Measurements from ENCODE around the gene C2orf78. TPM values are rescaled to one million over a fixed set of nuclear protein-coding genes. Genes with fewer than 3 reads are reported as not detected.

C2orf78 gene
- total RNA-seq, 2 experiments from 2014 or later, result not detected

DNA sequence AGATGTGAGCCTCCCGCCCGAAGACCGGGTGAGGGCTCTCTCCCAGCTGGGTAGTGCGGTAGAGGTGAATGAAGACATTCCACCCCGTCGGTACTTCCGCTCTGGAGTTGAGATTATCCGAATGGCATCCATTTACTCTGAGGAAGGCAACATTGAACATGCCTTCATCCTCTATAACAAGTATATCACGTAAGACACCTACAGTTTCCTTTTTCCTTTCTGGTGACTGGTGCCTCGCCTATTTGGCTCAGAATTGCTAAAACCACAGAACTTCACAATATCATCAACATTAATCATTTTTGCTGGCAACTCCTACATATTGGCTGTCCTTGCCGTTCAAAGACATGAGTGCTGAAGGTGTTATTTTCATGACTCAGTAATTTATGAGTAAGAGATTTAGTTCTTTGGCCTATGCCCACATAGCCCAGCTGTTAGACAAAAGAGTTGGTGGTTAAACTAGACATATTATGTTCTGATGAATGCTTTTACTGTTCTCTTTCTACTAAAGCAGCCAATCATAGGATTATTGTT lies 47.0 kb downstream of the C2orf78 start:
- POLR2A ChIA-PET, result no interaction called here
- Mint-ChIP-seq H3K36me3 (peaks cover 36% of the 10 kb centered on the region), H3K4me1 (peaks cover 41% of the 10 kb centered on the region), H3K4me3 (peak overlapping the region; percentile 98), H3K27me3 (peaks cover 2% of the 10 kb centered on the region), H3K9me3 (peaks cover 3% of the 10 kb centered on the region), H3K27ac (peak overlapping the region; percentile 98)
- DNase-seq (no peak), ATAC-seq (ENCODE audit: low read depth) (no peak)

DNA sequence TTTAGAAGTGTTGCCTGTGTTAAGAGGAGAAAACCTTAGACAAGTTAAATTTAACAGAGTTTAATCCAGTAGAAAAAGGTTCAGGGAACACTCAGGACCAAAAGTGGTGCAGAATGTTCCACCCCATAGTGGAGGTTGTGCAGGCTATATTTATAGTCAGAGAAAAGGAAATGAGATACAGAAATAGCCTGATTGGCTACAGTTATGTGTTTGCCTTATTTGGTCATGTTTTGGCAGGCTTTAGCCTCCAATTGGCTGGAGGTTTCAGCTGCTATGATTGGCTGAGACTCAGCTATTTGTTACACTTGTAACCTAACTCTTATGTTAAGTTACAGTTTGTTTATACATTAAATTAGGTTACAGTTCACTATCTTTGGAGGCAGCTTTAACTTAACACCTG lies 48.9 kb downstream of the C2orf78 start:
- H3K4me3 Mint-ChIP-seq, result no peak overlapping the region
- POLR2A ChIA-PET, result interaction anchor here (0.5 to 0.7 kb wide), 2 partner anchors 28 to 96 kb away, joined by 3 to 4 read pairs; partner anchors contain the start of gene TPRKB
- H3K36me3 Mint-ChIP-seq, result peaks cover 36% of the 10 kb centered on the region
- DNase-seq (no peak), ATAC-seq (ENCODE audit: low read depth) (no peak)
- peaks cover 38% of the 10 kb centered on the region for H3K4me1 Mint-ChIP-seq
- H3K9me3 Mint-ChIP-seq, result peaks cover 3% of the 10 kb centered on the region
- no peaks in the 10 kb centered on the region for H3K27me3 Mint-ChIP-seq
- H3K27ac Mint-ChIP-seq, result no peak overlapping the region

DNA sequence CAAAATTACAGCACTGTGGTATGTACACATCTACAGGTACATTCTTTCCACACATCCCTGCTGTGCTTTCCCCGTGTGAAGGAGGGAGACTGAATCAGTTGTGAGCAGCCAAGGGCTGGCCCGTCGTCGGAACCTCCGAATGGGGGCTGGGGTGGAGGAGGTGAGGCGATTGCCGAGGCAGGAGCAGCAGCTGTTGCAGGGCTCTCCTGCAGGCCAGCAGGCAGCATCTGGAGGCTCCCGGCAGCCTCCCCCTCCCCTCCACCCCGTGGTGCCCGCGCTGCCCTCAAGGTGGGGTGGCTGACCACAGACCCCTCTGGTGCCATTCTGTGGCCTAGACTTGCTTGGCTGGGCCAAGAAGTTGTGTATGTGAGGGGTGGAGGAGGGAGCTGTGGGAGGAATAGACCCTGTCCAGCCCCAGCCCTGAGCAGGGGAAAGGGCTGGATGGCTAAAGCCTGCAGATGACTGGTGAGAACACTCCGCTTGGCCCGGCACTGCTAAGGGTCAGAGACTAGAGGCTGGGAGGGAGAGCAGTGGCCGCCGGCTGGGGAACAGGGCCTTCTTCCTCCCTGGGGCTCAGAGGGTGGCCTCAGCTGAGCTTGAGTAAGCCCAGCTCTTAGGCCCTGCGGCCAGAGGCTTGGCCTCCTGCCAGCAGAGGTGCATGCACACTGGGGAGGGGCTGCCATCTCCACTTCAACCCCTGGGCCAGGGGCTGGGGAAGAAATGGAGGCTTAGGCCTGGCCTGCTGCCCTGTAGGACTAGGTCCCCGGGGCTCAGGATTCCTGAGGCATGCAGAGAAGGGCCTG lies 52.4 kb downstream of the C2orf78 start:
- POLR2A ChIA-PET, result no interaction called here
- no peaks in the 10 kb centered on the region for H3K27me3 Mint-ChIP-seq
- peaks cover 29% of the 10 kb centered on the region for H3K36me3 Mint-ChIP-seq
- ATAC-seq (ENCODE audit: low read depth), result no peak
- no peak overlapping the region for H3K27ac Mint-ChIP-seq
- no peak overlapping the region for H3K4me3 Mint-ChIP-seq
- peaks cover 18% of the 10 kb centered on the region for H3K4me1 Mint-ChIP-seq
- H3K9me3 Mint-ChIP-seq, result peaks cover 3% of the 10 kb centered on the region
- DNase-seq, result no peak

- no peak overlapping the region for H3K27ac Mint-ChIP-seq
- POLR2A ChIA-PET, result no interaction called here
Observed at GRCh38 chr2:73837847-73838585, 54.0 kb downstream of the C2orf78 start.

GRCh38 chr2:73838889-73839534 lies 55.0 kb downstream of the C2orf78 start:
- ATAC-seq (ENCODE audit: low read depth), result no peak
- DNase-seq, result no peak
- POLR2A ChIA-PET, result no interaction called here
- H3K27me3 Mint-ChIP-seq, result no peaks in the 10 kb centered on the region
- H3K9me3 Mint-ChIP-seq, result no peaks in the 10 kb centered on the region
- H3K27ac Mint-ChIP-seq, result no peak overlapping the region
- H3K36me3 Mint-ChIP-seq, result peaks cover 11% of the 10 kb centered on the region
- H3K4me1 Mint-ChIP-seq, result peaks cover 11% of the 10 kb centered on the region
- no peak overlapping the region for H3K4me3 Mint-ChIP-seq

More at GRCh38 chr2:73837847-73838585, 54.0 kb downstream of the C2orf78 start:
- no peak for DNase-seq
- Mint-ChIP-seq H3K4me3 (no peak overlapping the region), H3K27me3 (no peaks in the 10 kb centered on the region), H3K36me3 (peaks cover 16% of the 10 kb centered on the region), H3K4me1 (peaks cover 10% of the 10 kb centered on the region), H3K9me3 (no peaks in the 10 kb centered on the region)
- ATAC-seq (ENCODE audit: low read depth), result no peak

- Mint-ChIP-seq H3K9me3 (no peaks in the 10 kb centered on the region), H3K4me3 (no peak overlapping the region), H3K4me1 (peaks cover 14% of the 10 kb centered on the region), H3K27ac (no peak overlapping the region), H3K27me3 (no peaks in the 10 kb centered on the region), H3K36me3 (peaks cover 13% of the 10 kb centered on the region)
- POLR2A ChIA-PET, result no interaction called here
- ATAC-seq (ENCODE audit: low read depth) (no peak), DNase-seq (no peak)
Observed at GRCh38 chr2:73839653-73840411, 55.8 kb downstream of the C2orf78 start.

DNA sequence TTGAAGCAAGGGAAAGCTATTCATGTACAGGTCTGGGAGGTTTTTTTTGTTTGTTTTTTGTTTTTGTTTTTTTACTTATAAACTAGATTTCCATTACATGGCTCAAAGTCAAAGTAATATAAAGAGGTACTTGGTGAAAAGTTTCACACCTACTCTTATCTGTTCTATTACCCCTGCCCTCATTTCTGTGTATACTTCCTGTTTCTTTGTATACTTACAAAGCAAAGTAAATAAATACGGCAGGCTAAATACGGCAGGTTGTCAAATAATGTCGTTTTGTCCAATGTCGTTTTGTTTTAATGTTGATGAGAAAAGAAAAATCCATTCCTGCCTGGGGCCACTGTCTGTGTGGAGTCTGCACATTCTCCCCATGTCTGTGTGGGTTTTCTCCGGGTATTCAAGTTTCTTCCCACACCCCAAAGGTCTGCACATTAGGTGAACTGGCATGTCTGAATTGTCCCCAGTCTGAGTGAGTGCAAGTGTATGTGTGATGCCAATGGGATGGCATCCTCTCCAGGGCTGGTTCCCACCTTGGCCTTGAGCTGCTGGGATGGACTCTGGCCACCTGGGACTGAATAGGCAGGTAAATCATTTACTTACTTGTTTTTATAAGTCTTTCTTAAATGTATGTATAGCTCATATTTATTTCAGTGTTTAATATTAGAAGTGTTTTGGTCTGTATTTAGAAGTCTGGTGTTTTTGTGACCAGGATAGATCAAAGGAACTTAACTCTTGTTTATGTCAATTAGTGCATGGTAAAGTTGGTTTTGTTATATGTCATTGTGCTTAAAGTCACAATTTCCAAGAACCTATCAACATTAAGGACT lies 58.1 kb downstream of the C2orf78 start:
- no peaks in the 10 kb centered on the region for H3K27me3 Mint-ChIP-seq
- H3K4me1 Mint-ChIP-seq, result peaks cover 11% of the 10 kb centered on the region
- ATAC-seq (ENCODE audit: low read depth) (no peak), DNase-seq (no peak)
- H3K4me3 Mint-ChIP-seq, result no peak overlapping the region
- no peaks in the 10 kb centered on the region for H3K9me3 Mint-ChIP-seq
- peaks cover 20% of the 10 kb centered on the region for H3K36me3 Mint-ChIP-seq
- POLR2A ChIA-PET, result no interaction called here
- H3K27ac Mint-ChIP-seq, result no peak overlapping the region

DNA sequence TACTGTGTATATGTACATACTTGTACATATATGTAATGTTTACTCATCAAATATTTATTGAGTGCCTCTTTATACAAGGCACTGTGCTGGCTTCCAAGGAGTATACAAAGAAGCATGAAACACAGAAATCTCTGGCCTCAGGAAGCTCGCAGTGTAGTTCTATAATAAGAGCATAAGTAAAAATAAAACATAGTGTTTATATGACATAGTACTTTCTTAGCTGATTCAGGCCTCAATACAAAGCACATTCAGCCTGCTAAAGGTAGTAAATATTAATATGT lies 58.7 kb downstream of the C2orf78 start:
- POLR2A ChIA-PET, result no interaction called here

GRCh38 chr2:73844087-73844486 lies 60.1 kb downstream of the C2orf78 start:
- Mint-ChIP-seq H3K27ac (peak overlapping the region; percentile 8), H3K27me3 (no peaks in the 10 kb centered on the region), H3K36me3 (peaks cover 25% of the 10 kb centered on the region)

More for the DNA sequence above, 58.7 kb downstream of the C2orf78 start:
- no peaks in the 10 kb centered on the region for H3K9me3 Mint-ChIP-seq
- no peak overlapping the region for H3K4me3 Mint-ChIP-seq
- H3K27me3 Mint-ChIP-seq, result no peaks in the 10 kb centered on the region
- no peak for DNase-seq
- peaks cover 11% of the 10 kb centered on the region for H3K4me1 Mint-ChIP-seq
- no peak for ATAC-seq (ENCODE audit: low read depth)
- H3K27ac Mint-ChIP-seq, result no peak overlapping the region
- peaks cover 23% of the 10 kb centered on the region for H3K36me3 Mint-ChIP-seq

DNA sequence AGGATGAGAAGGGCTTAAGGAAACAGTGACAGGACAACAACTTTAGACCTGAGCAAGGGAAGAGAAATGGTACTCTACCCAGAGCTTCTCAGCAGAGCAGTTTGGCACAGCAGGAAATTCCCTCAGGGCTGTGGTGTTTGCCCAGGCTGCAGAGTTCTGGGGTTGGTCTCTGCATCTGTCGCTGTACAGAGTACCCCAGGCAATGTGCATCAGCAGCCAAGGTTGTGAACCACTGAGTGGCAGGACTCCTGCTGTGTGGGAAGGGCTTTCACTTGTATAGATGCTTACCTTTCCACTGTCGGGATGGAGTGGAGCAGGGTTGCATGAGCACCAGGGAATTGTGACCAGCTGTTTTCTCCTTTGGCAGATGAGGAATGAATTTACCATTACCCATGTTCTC lies 66.0 kb downstream of the C2orf78 start:
- H3K27ac Mint-ChIP-seq, result no peak overlapping the region
- no peaks in the 10 kb centered on the region for H3K27me3 Mint-ChIP-seq
- no peak for ATAC-seq (ENCODE audit: low read depth)
- H3K4me1 Mint-ChIP-seq, result peaks cover 4% of the 10 kb centered on the region
- POLR2A ChIA-PET, result no interaction called here
- no peaks in the 10 kb centered on the region for H3K9me3 Mint-ChIP-seq
- H3K36me3 Mint-ChIP-seq, result peaks cover 29% of the 10 kb centered on the region
- H3K4me3 Mint-ChIP-seq, result no peak overlapping the region
- no peak for DNase-seq

More at GRCh38 chr2:73844087-73844486, 60.1 kb downstream of the C2orf78 start:
- no peaks in the 10 kb centered on the region for H3K9me3 Mint-ChIP-seq
- POLR2A ChIA-PET, result no interaction called here
- DNase-seq (no peak), ATAC-seq (ENCODE audit: low read depth) (no peak)
- peaks cover 8% of the 10 kb centered on the region for H3K4me1 Mint-ChIP-seq
- H3K4me3 Mint-ChIP-seq, result no peak overlapping the region

DNA sequence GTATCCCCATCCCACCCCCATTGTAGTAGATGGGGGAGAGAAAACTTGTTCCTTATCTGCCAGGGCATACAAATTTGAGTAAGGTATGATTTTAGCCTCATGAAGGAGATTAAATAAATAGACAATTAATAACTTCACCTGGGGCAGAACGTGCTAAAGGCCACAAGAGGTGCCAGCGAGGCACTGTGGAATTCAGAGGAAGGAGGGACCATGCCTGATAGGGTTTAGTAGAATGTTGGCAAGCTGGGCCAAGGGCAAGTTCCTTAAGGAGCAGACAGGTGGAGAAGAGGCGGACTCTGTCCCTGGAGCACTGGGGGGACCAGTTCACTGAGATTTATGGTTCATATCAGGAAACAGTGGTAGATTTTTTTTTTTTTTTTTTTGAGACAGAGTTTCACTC lies 67.3 kb downstream of the C2orf78 start:
- POLR2A ChIA-PET, result no interaction called here
- peaks cover 30% of the 10 kb centered on the region for H3K36me3 Mint-ChIP-seq
- no peaks in the 10 kb centered on the region for H3K9me3 Mint-ChIP-seq
- DNase-seq, result no peak
- ATAC-seq (ENCODE audit: low read depth), result no peak
- H3K4me1 Mint-ChIP-seq, result peaks cover 6% of the 10 kb centered on the region
- no peaks in the 10 kb centered on the region for H3K27me3 Mint-ChIP-seq
- H3K27ac Mint-ChIP-seq, result no peak overlapping the region
- no peak overlapping the region for H3K4me3 Mint-ChIP-seq

DNA sequence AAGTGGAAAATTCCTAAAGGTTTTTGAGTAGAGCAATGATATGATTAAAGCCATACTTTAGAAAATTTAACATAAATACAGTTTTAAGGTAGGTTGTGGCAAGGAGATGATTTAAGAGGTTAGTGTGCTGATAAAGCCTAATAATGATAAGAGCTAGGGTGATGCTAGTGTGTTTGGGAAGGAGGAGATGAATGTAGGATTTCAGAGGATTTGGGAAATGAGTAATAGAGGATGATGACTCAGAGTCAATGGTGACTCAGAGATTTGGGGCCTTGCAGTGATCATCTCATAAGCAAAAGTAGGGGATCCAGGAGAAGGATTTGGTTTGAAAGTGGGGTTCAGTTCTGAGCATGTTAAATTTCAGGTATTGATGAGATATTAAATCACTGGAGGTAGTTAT lies 68.0 kb downstream of the C2orf78 start:
- peaks cover 35% of the 10 kb centered on the region for H3K36me3 Mint-ChIP-seq
- no peak overlapping the region for H3K4me3 Mint-ChIP-seq
- no peaks in the 10 kb centered on the region for H3K27me3 Mint-ChIP-seq
- POLR2A ChIA-PET, result no interaction called here
- peaks cover 8% of the 10 kb centered on the region for H3K4me1 Mint-ChIP-seq
- no peak overlapping the region for H3K27ac Mint-ChIP-seq
- no peak for DNase-seq
- H3K9me3 Mint-ChIP-seq, result no peaks in the 10 kb centered on the region
- ATAC-seq (ENCODE audit: low read depth), result no peak
